WTC11 (cell line): ENCODE data around the gene DLAT. TPM values are rescaled to one million over a fixed set of nuclear protein-coding genes. Genes with fewer than 3 reads are reported as not detected.

Experiments used
- ATAC-seq: fragments of 200-7000 bp; cut with Tn5 transposase; 2 replicates; pipeline ENCODE4 v1.10.0; 2021; ENCODE audit warnings: mild to moderate bottlenecking, moderate library complexity
- CTCF ChIA-PET: fragments of 300-600 bp; sonication (Branson Sonifier 250); formaldehyde crosslinking; loops from one replicate; lab custom pipeline; 2021; ENCODE audit warnings: antibody characterized with exemption; lab: Charles Lee
- POLR2A ChIA-PET: fragments of 350-600 bp; sonication (Branson Sonifier 250); formaldehyde crosslinking; loops from one replicate; lab custom pipeline; 2021; ENCODE audit warnings: antibody characterized with exemption; lab: Charles Lee
- DNase-seq: peaks from one replicate; pipeline ENCODE4 v3.0.0; 2021; ENCODE audit warnings: low spot score
- H3K27ac Mint-ChIP-seq: 2 replicates; pipeline ENCODE4 v1.8.0; 2021; ENCODE audit warnings: mixed read lengths
- H3K27me3 Mint-ChIP-seq: 2 replicates; pipeline ENCODE4 v1.8.0; 2021; ENCODE audit warnings: low read depth, mild to moderate bottlenecking, moderate library complexity, mixed read lengths
- H3K36me3 Mint-ChIP-seq: 2 replicates; pipeline ENCODE4 v1.8.0; 2021; ENCODE audit warnings: mixed read lengths
- H3K4me1 Mint-ChIP-seq: 2 replicates; pipeline ENCODE4 v1.8.0; 2022; ENCODE audit warnings: mixed read lengths
- H3K4me3 Mint-ChIP-seq: 2 replicates; pipeline ENCODE4 v1.8.0; 2021; ENCODE audit warnings: mild to moderate bottlenecking, moderate library complexity, mixed read lengths
- H3K9me3 Mint-ChIP-seq: 2 replicates; pipeline ENCODE4 v1.8.0; 2021; ENCODE audit warnings: mixed read lengths
- ATF2 ChIP-seq: sonication (generic); formaldehyde crosslinking; IDR thresholded peaks from 2 replicates; pipeline ENCODE4 v1.8.1; 2022; ENCODE audit warnings: low read depth, missing genetic modification reagents, borderline replicate concordance
- CBFB ChIP-seq: sonication (generic); formaldehyde crosslinking; IDR thresholded peaks from 2 replicates; pipeline ENCODE4 v1.8.1; 2022; ENCODE audit warnings: mild to moderate bottlenecking, low read depth, missing genetic modification reagents
- CTCF ChIP-seq: fragments of 200-600 bp; IDR thresholded peaks from 2 replicates; pipeline ENCODE4 v1.8.0; 2022; ENCODE audit warnings: antibody characterized with exemption
- E2F1 ChIP-seq: sonication (generic); formaldehyde crosslinking; IDR thresholded peaks from 2 replicates; pipeline ENCODE4 v1.8.0; 2022; ENCODE audit warnings: mild to moderate bottlenecking, missing genetic modification reagents
- ELF4 ChIP-seq: sonication (generic); formaldehyde crosslinking; IDR thresholded peaks from 2 replicates; pipeline ENCODE4 v1.8.1; 2022; ENCODE audit warnings: low read depth, mild to moderate bottlenecking, moderate library complexity, missing genetic modification reagents
- ETV6 ChIP-seq: sonication (generic); formaldehyde crosslinking; IDR thresholded peaks from 2 replicates; pipeline ENCODE4 v1.8.1; 2022; ENCODE audit warnings: mild to moderate bottlenecking, missing genetic modification reagents
- FOXP1 ChIP-seq: sonication (generic); formaldehyde crosslinking; IDR thresholded peaks from 2 replicates; pipeline ENCODE4 v1.8.0; 2022; ENCODE audit warnings: missing genetic modification reagents, mild to moderate bottlenecking, moderate library complexity, borderline replicate concordance
- JAZF1 ChIP-seq: fragments of 250-450 bp; sonication (Bioruptor Pico); IDR thresholded peaks from 2 replicates; pipeline ENCODE4 v1.9.0; 2021; ENCODE audit warnings: moderate library complexity, mild to moderate bottlenecking, inconsistent platforms
- RORB ChIP-seq: fragments of 250-450 bp; sonication (Bioruptor Pico); IDR thresholded peaks from 2 replicates; pipeline ENCODE4 v1.9.0; 2021; ENCODE audit warnings: mild to moderate bottlenecking
- SMAD3 ChIP-seq: sonication (generic); formaldehyde crosslinking; IDR thresholded peaks from 2 replicates; pipeline ENCODE4 v1.8.0; 2022; ENCODE audit warnings: missing genetic modification reagents, mild to moderate bottlenecking, borderline replicate concordance
- SP1 ChIP-seq: sonication (generic); formaldehyde crosslinking; conservative IDR thresholded peaks from 2 replicates; pipeline ENCODE4 v1.8.1; 2022; ENCODE audit warnings: missing genetic modification reagents
- TP53 ChIP-seq: sonication (generic); formaldehyde crosslinking; IDR thresholded peaks from 2 replicates; pipeline ENCODE4 v1.8.1; 2023; ENCODE audit warnings: mild to moderate bottlenecking, missing genetic modification reagents
- ZNF138 ChIP-seq: sonication (generic); formaldehyde crosslinking; conservative IDR thresholded peaks from 2 replicates; pipeline ENCODE4 v1.8.1; 2022; ENCODE audit warnings: mild to moderate bottlenecking, moderate library complexity, missing genetic modification reagents
- ZNF232 ChIP-seq: sonication (generic); formaldehyde crosslinking; IDR thresholded peaks from 2 replicates; pipeline ENCODE4 v1.8.0; 2022; ENCODE audit warnings: mild to moderate bottlenecking, missing genetic modification reagents
- ZNF263 ChIP-seq: sonication (generic); formaldehyde crosslinking; IDR thresholded peaks from 2 replicates; pipeline ENCODE4 v1.8.1; 2022; ENCODE audit warnings: low read depth, mild to moderate bottlenecking, moderate library complexity, missing genetic modification reagents
- ZNF416 ChIP-seq: fragments of 250-450 bp; sonication (Bioruptor Pico); IDR thresholded peaks from 2 replicates; pipeline ENCODE4 v1.9.0; 2021; ENCODE audit warnings: mild to moderate bottlenecking, inconsistent platforms
- total RNA-seq: library from RNA; stranded (reverse); gene quantifications from 3 replicates; pipeline ENCODE4 v1.2.3, GENCODE V29; 2021
- TF ChIP-seq, protein P1 (sequence below): fragments of 250-450 bp; sonication (Bioruptor Pico); IDR thresholded peaks from 2 replicates; pipeline ENCODE4 v1.8.0; 2021; ENCODE audit warnings: mild to moderate bottlenecking
- TF ChIP-seq, protein P2 (sequence below): sonication (generic); formaldehyde crosslinking; IDR thresholded peaks from 2 replicates; pipeline ENCODE4 v1.8.1; 2023; ENCODE audit warnings: mild to moderate bottlenecking, missing genetic modification reagents, borderline replicate concordance
- TF ChIP-seq, protein P3 (sequence below): fragments of 250-450 bp; sonication (Bioruptor Pico); IDR thresholded peaks from 2 replicates; pipeline ENCODE4 v1.9.0; 2021; ENCODE audit warnings: mild to moderate bottlenecking
- TF ChIP-seq, protein P4 (sequence below): sonication (generic); formaldehyde crosslinking; IDR thresholded peaks from 2 replicates; pipeline ENCODE4 v1.8.1; 2023; ENCODE audit warnings: mild to moderate bottlenecking, missing genetic modification reagents
- TF ChIP-seq, protein P5 (sequence below): sonication (generic); formaldehyde crosslinking; IDR thresholded peaks from 2 replicates; pipeline ENCODE4 v1.8.1; 2022; ENCODE audit warnings: low read depth, mild to moderate bottlenecking, moderate library complexity, missing genetic modification reagents, borderline replicate concordance

The DLAT gene
- total RNA-seq, 1 experiment from 2014 or later, result 60.4 TPM

- CTCF ChIA-PET, result no interaction called here
- POLR2A ChIA-PET, result no interaction called here
- ATAC-seq, result no peak
- Mint-ChIP-seq H3K27ac (no peak overlapping the region), H3K36me3 (peaks cover 55% of the 10 kb centered on the region), H3K27me3 (no peaks in the 10 kb centered on the region), H3K4me3 (no peak overlapping the region), H3K4me1 (no peaks in the 10 kb centered on the region), H3K9me3 (no peaks in the 10 kb centered on the region)
- no peak for DNase-seq
- no peak for TF ChIP-seq ELF4 (CRISPR knock-in tag)
- TF ChIP-seq ZNF416 (CRISPR knock-in tag), result no peak
- TF ChIP-seq ETV6 (CRISPR knock-in tag), result no peak
- TF ChIP-seq ZNF232 (CRISPR knock-in tag), result no peak
- TF ChIP-seq, protein P1, sequence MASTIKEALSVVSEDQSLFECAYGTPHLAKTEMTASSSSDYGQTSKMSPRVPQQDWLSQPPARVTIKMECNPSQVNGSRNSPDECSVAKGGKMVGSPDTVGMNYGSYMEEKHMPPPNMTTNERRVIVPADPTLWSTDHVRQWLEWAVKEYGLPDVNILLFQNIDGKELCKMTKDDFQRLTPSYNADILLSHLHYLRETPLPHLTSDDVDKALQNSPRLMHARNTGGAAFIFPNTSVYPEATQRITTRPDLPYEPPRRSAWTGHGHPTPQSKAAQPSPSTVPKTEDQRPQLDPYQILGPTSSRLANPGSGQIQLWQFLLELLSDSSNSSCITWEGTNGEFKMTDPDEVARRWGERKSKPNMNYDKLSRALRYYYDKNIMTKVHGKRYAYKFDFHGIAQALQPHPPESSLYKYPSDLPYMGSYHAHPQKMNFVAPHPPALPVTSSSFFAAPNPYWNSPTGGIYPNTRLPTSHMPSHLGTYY (CRISPR knock-in tag), result no peak
- TF ChIP-seq E2F1 (CRISPR knock-in tag), result no peak
- TF ChIP-seq RORB (CRISPR knock-in tag), result no peak
- no peak for TF ChIP-seq ATF2 (CRISPR knock-in tag)
These were observed 32.9 kb downstream of the DLAT start for GRCh38 chr11:112058103-112058502.

- ChIA-PET POLR2A (no interaction called here), CTCF (no interaction called here)
- Mint-ChIP-seq H3K4me1 (no peaks in the 10 kb centered on the region), H3K9me3 (no peaks in the 10 kb centered on the region), H3K27me3 (no peaks in the 10 kb centered on the region), H3K36me3 (peaks cover 31% of the 10 kb centered on the region), H3K4me3 (no peak overlapping the region), H3K27ac (no peak overlapping the region)
- ATAC-seq, result no peak
- no peak for DNase-seq
- TF ChIP-seq TP53 (no peak), CBFB (no peak), ZNF138 (CRISPR knock-in tag) (no peak), ZNF263 (no peak), FOXP1 (CRISPR knock-in tag) (no peak), SMAD3 (CRISPR knock-in tag) (no peak), CTCF (no peak), SP1 (CRISPR knock-in tag) (no peak), JAZF1 (CRISPR knock-in tag) (no peak)
- TF ChIP-seq, protein P2, sequence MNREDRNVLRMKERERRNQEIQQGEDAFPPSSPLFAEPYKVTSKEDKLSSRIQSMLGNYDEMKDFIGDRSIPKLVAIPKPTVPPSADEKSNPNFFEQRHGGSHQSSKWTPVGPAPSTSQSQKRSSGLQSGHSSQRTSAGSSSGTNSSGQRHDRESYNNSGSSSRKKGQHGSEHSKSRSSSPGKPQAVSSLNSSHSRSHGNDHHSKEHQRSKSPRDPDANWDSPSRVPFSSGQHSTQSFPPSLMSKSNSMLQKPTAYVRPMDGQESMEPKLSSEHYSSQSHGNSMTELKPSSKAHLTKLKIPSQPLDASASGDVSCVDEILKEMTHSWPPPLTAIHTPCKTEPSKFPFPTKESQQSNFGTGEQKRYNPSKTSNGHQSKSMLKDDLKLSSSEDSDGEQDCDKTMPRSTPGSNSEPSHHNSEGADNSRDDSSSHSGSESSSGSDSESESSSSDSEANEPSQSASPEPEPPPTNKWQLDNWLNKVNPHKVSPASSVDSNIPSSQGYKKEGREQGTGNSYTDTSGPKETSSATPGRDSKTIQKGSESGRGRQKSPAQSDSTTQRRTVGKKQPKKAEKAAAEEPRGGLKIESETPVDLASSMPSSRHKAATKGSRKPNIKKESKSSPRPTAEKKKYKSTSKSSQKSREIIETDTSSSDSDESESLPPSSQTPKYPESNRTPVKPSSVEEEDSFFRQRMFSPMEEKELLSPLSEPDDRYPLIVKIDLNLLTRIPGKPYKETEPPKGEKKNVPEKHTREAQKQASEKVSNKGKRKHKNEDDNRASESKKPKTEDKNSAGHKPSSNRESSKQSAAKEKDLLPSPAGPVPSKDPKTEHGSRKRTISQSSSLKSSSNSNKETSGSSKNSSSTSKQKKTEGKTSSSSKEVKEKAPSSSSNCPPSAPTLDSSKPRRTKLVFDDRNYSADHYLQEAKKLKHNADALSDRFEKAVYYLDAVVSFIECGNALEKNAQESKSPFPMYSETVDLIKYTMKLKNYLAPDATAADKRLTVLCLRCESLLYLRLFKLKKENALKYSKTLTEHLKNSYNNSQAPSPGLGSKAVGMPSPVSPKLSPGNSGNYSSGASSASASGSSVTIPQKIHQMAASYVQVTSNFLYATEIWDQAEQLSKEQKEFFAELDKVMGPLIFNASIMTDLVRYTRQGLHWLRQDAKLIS (CRISPR knock-in tag), result no peak
- TF ChIP-seq, protein P3, sequence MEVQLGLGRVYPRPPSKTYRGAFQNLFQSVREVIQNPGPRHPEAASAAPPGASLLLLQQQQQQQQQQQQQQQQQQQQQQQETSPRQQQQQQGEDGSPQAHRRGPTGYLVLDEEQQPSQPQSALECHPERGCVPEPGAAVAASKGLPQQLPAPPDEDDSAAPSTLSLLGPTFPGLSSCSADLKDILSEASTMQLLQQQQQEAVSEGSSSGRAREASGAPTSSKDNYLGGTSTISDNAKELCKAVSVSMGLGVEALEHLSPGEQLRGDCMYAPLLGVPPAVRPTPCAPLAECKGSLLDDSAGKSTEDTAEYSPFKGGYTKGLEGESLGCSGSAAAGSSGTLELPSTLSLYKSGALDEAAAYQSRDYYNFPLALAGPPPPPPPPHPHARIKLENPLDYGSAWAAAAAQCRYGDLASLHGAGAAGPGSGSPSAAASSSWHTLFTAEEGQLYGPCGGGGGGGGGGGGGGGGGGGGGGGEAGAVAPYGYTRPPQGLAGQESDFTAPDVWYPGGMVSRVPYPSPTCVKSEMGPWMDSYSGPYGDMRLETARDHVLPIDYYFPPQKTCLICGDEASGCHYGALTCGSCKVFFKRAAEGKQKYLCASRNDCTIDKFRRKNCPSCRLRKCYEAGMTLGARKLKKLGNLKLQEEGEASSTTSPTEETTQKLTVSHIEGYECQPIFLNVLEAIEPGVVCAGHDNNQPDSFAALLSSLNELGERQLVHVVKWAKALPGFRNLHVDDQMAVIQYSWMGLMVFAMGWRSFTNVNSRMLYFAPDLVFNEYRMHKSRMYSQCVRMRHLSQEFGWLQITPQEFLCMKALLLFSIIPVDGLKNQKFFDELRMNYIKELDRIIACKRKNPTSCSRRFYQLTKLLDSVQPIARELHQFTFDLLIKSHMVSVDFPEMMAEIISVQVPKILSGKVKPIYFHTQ (CRISPR knock-in tag), result no peak
- TF ChIP-seq, protein P4, sequence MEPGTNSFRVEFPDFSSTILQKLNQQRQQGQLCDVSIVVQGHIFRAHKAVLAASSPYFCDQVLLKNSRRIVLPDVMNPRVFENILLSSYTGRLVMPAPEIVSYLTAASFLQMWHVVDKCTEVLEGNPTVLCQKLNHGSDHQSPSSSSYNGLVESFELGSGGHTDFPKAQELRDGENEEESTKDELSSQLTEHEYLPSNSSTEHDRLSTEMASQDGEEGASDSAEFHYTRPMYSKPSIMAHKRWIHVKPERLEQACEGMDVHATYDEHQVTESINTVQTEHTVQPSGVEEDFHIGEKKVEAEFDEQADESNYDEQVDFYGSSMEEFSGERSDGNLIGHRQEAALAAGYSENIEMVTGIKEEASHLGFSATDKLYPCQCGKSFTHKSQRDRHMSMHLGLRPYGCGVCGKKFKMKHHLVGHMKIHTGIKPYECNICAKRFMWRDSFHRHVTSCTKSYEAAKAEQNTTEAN (CRISPR knock-in tag), result no peak
- TF ChIP-seq, protein P5, sequence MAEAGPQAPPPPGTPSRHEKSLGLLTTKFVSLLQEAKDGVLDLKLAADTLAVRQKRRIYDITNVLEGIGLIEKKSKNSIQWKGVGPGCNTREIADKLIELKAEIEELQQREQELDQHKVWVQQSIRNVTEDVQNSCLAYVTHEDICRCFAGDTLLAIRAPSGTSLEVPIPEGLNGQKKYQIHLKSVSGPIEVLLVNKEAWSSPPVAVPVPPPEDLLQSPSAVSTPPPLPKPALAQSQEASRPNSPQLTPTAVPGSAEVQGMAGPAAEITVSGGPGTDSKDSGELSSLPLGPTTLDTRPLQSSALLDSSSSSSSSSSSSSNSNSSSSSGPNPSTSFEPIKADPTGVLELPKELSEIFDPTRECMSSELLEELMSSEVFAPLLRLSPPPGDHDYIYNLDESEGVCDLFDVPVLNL (CRISPR knock-in tag), result no peak
These were observed 37.7 kb downstream of the DLAT start for GRCh38 chr11:112062923-112063322.
